Measurements from ENCODE around the gene FBXW12.

The FBXW12 gene

GRCh38 chr3:48344867-48345507 lies 27.0 kb upstream of the FBXW12 start:
- ChIA-PET POLR2A (no interaction called here), CTCF (no interaction called here)
- TF ChIP-seq ZNF629 (tag by site-specific recombination; IDR thresholded peaks at IDR 0.05) (peak; percentile 41; the same call in 1 of the 2 replicates), PATZ1 (tag by site-specific recombination; IDR thresholded peaks at IDR 0.05) (no peak), ZBTB21 (tag by site-specific recombination; IDR thresholded peaks at IDR 0.05) (peak; percentile 40; the same call in 1 of the 2 replicates), SP7 (tag by site-specific recombination; IDR thresholded peaks at IDR 0.05) (peak; percentile 65), ZNF335 (tag by site-specific recombination; conservative IDR thresholded peaks at IDR 0.05) (no peak)
- H3K9me3 ChIP-seq (ENCODE audit: control insufficient read depth, insufficient read depth, low read depth, low read length) = no peaks in the 10 kb centered on the region
- no peak overlapping the region for H3K27ac ChIP-seq (ENCODE audit: extremely low read depth, low read depth, low read length)
- H3K4me1 ChIP-seq (ENCODE audit: control insufficient read depth, insufficient read depth, low read length) = no peaks in the 10 kb centered on the region
- no peak overlapping the region for H3K4me3 ChIP-seq (ENCODE audit: low read depth, low read length)
- no peaks in the 10 kb centered on the region for H3K36me3 ChIP-seq (ENCODE audit: control insufficient read depth in 2 of 2, insufficient read depth in 1 of 2, low read length in 2 of 2)

GRCh38 chr3:48345946-48346572 lies 26.0 kb upstream of the FBXW12 start:
- H3K9me3 ChIP-seq (ENCODE audit: control insufficient read depth, insufficient read depth, low read depth, low read length) = no peaks in the 10 kb centered on the region
- CTCF ChIA-PET = no interaction called here
- H3K4me3 ChIP-seq (ENCODE audit: low read depth, low read length) = no peak overlapping the region
- TF ChIP-seq ZNF350 (tag by site-specific recombination; IDR thresholded peaks at IDR 0.05) (no peak), KLF17 (tag by site-specific recombination; IDR thresholded peaks at IDR 0.05) (no peak), ZNF341 (tag by site-specific recombination; IDR thresholded peaks at IDR 0.05; ENCODE audit: low read depth) (no peak), ZNF621 (tag by site-specific recombination; IDR thresholded peaks at IDR 0.05) (no peak), ZSCAN23 (tag by site-specific recombination; IDR thresholded peaks at IDR 0.05) (no peak), ZNF16 (tag by site-specific recombination; IDR thresholded peaks at IDR 0.05; ENCODE audit: low read depth) (no peak)
- POLR2A ChIA-PET = no interaction called here
- H3K4me1 ChIP-seq (ENCODE audit: control insufficient read depth, insufficient read depth, low read length) = no peaks in the 10 kb centered on the region
- H3K36me3 ChIP-seq (ENCODE audit: control insufficient read depth in 2 of 2, insufficient read depth in 1 of 2, low read length in 2 of 2) = no peaks in the 10 kb centered on the region
- no peak overlapping the region for H3K27ac ChIP-seq (ENCODE audit: extremely low read depth, low read depth, low read length)

- H3K4me3 ChIP-seq (ENCODE audit: low read depth, low read length) = no peak overlapping the region
- no peaks in the 10 kb centered on the region for H3K4me1 ChIP-seq (ENCODE audit: control insufficient read depth, insufficient read depth, low read length)
- CTCF ChIA-PET = interaction anchor here (0.9 kb wide), 1 partner anchor 88 kb away, joined by 7 read pairs; no protein-coding TSS in a partner anchor
- no peaks in the 10 kb centered on the region for H3K36me3 ChIP-seq (ENCODE audit: control insufficient read depth in 2 of 2, insufficient read depth in 1 of 2, low read length in 2 of 2)
- no peak overlapping the region for H3K27ac ChIP-seq (ENCODE audit: extremely low read depth, low read depth, low read length)
- no peaks in the 10 kb centered on the region for H3K9me3 ChIP-seq (ENCODE audit: control insufficient read depth, insufficient read depth, low read depth, low read length)
- POLR2A ChIA-PET = no interaction called here
- TF ChIP-seq ZFP69B (tag by site-specific recombination; IDR thresholded peaks at IDR 0.05) (no peak), KLF17 (tag by site-specific recombination; IDR thresholded peaks at IDR 0.05) (no peak), HOXD13 (CRISPR knock-in tag; IDR thresholded peaks at IDR 0.05; ENCODE audit: borderline replicate concordance) (no peak), ZSCAN23 (tag by site-specific recombination; IDR thresholded peaks at IDR 0.05) (no peak), ZNF16 (tag by site-specific recombination; IDR thresholded peaks at IDR 0.05; ENCODE audit: low read depth) (no peak), ZNF473 (tag by site-specific recombination; IDR thresholded peaks at IDR 0.05) (no peak), ZEB2 (tag by site-specific recombination; IDR thresholded peaks at IDR 0.05) (no peak), ZNF433 (tag by site-specific recombination; IDR thresholded peaks at IDR 0.05; ENCODE audit: low read depth) (no peak), PRDM2 (tag by site-specific recombination; IDR thresholded peaks at IDR 0.05; ENCODE audit: borderline replicate concordance) (no peak), ZNF596 (tag by site-specific recombination; IDR thresholded peaks at IDR 0.05) (no peak), ZNF2 (tag by site-specific recombination; IDR thresholded peaks at IDR 0.05) (no peak), ZNF391 (tag by site-specific recombination; IDR thresholded peaks at IDR 0.05; ENCODE audit: borderline replicate concordance, low read depth) (no peak), ZNF610 (tag by site-specific recombination; IDR thresholded peaks at IDR 0.05; ENCODE audit: borderline replicate concordance) (no peak)
These were observed 24.5 kb upstream of the FBXW12 start for GRCh38 chr3:48347500-48347899.
